Nephron (organoid): Measurements from ENCODE around the gene FIGNL1.

ENCODE experiments used
- H3K27ac Mint-ChIP-seq, 3 experiments: 2 replicates each; pipeline ENCODE4 v1.8.0; 2020; ENCODE audit warnings: mixed read lengths in 3 of 3, mild to moderate bottlenecking in 2 of 3, moderate library complexity in 1 of 3
- H3K27me3 Mint-ChIP-seq: 2 replicates; pipeline ENCODE4 v1.8.0; 2021; ENCODE audit warnings: low read depth, mild to moderate bottlenecking, moderate library complexity, mixed read lengths
- H3K36me3 Mint-ChIP-seq: 2 replicates; pipeline ENCODE4 v1.8.0; 2020; ENCODE audit warnings: low read depth, mixed read lengths
- H3K4me1 Mint-ChIP-seq: 2 replicates; pipeline ENCODE4 v1.8.0; 2020; ENCODE audit warnings: mixed read lengths
- H3K4me3 Mint-ChIP-seq, 3 experiments: 2 replicates each; pipeline ENCODE4 v1.8.0; 2020; ENCODE audit warnings: mild to moderate bottlenecking in 3 of 3, mixed read lengths in 3 of 3, moderate library complexity in 2 of 3
- H3K9me3 Mint-ChIP-seq: 2 replicates; pipeline ENCODE4 v1.8.0; 2020; ENCODE audit warnings: mixed read lengths
- TF ChIP-seq, protein P1 (sequence below), 3 experiments: fragments of 200-600 bp; sonication (generic); IDR thresholded peaks; one replicate each; pipeline ENCODE4 v1.5.0; 2021; ENCODE audit warnings: antibody characterized with exemption in 3 of 3; ENCODE audit not compliant: unreplicated experiment in 3 of 3

The FIGNL1 gene

DNA sequence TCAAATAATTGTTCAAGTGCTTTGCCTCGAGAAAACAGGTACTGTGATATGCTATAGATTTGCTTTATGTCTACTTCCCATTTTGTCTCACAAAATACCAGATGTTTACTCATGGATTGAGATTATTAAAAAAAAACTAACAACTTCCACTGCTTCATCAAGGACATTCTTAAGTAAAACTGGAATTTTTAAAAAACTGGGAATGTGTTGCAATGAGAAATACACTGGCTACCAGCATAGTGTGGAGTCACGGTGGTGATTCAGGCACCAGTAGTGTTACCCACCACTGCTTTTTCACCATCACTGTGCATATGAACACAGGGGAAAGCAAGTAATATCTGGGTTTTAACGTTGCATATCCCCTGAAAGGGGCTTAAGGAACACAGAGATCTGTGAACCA lies 21.2 kb downstream of the FIGNL1 start:
- H3K27ac Mint-ChIP-seq, result no peak overlapping the region
- H3K4me1 Mint-ChIP-seq, result no peaks in the 10 kb centered on the region
- H3K4me3 Mint-ChIP-seq, result no peak overlapping the region
- H3K9me3 Mint-ChIP-seq, result no peaks in the 10 kb centered on the region
- TF ChIP-seq, protein P1, sequence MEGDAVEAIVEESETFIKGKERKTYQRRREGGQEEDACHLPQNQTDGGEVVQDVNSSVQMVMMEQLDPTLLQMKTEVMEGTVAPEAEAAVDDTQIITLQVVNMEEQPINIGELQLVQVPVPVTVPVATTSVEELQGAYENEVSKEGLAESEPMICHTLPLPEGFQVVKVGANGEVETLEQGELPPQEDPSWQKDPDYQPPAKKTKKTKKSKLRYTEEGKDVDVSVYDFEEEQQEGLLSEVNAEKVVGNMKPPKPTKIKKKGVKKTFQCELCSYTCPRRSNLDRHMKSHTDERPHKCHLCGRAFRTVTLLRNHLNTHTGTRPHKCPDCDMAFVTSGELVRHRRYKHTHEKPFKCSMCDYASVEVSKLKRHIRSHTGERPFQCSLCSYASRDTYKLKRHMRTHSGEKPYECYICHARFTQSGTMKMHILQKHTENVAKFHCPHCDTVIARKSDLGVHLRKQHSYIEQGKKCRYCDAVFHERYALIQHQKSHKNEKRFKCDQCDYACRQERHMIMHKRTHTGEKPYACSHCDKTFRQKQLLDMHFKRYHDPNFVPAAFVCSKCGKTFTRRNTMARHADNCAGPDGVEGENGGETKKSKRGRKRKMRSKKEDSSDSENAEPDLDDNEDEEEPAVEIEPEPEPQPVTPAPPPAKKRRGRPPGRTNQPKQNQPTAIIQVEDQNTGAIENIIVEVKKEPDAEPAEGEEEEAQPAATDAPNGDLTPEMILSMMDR (IDR thresholded peaks at IDR 0.05; ENCODE audit: unreplicated experiment in 3 of 3), result no peak
- H3K36me3 Mint-ChIP-seq, result no peaks in the 10 kb centered on the region
- H3K27me3 Mint-ChIP-seq, result no peaks in the 10 kb centered on the region

DNA sequence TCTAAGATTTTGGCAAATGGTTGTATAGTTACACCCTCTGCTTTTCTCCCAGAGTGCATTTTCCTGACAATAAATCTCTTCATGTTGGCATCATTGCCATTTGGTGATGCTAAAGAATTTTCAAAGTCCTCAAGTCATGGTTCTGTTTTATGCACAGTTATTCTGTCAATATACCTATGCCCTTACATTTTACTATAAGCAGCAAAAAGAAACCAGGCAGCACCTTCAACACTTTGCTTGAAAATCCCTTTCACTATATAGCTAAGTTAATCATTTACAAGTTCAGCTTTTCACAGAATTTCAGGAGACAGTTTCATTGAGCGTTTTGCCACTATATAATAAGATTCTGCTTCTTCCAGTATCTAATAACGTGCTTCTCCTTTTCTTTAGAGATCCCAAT lies 22.6 kb downstream of the FIGNL1 start:
- Mint-ChIP-seq H3K4me3 (no peak overlapping the region), H3K27me3 (no peaks in the 10 kb centered on the region), H3K4me1 (no peaks in the 10 kb centered on the region), H3K27ac (no peak overlapping the region), H3K36me3 (no peaks in the 10 kb centered on the region), H3K9me3 (no peaks in the 10 kb centered on the region)
- TF ChIP-seq, protein P1 (IDR thresholded peaks at IDR 0.05; ENCODE audit: unreplicated experiment in 3 of 3), result no peak

DNA sequence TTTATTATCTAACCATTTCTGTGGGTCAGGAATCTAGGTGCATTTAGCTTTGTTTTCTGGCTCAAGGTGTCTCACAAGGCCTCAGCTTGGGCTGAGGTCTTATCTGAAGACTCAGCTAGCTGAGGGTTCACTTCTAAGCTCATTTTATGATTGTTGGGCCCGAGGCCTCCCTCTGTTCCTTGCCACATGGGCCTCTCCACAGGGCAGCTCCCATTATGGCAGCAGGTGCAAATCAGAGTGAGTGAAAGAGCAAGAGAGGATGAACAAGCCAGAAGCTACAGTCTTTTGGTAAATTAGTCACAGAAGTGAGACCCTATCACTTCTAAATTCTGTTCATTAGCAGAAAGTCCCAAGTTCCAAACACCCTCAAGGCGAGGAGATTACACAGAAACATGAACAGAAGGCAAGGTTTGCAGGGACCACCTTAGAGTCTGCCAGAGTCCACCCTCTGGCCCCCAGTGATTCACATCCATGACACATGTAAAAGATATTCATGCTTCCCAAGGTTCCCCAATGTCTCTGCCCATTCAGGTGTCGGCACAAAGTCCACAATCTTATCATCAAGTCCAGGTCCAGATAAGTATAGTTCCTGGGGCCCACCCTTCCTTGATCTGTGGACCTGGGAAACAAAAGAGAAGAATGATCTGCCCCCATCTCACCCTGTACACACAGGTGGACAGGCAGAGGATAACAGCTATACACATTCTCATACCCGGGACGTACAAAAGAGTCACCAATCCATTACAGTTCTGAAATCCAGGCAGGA lies 23.7 kb downstream of the FIGNL1 start:
- TF ChIP-seq, protein P1 (IDR thresholded peaks at IDR 0.05; ENCODE audit: unreplicated experiment in 3 of 3), result no peak
- Mint-ChIP-seq H3K4me1 (no peaks in the 10 kb centered on the region), H3K36me3 (no peaks in the 10 kb centered on the region), H3K9me3 (no peaks in the 10 kb centered on the region), H3K27me3 (no peaks in the 10 kb centered on the region), H3K27ac (no peak overlapping the region), H3K4me3 (no peak overlapping the region)

DNA sequence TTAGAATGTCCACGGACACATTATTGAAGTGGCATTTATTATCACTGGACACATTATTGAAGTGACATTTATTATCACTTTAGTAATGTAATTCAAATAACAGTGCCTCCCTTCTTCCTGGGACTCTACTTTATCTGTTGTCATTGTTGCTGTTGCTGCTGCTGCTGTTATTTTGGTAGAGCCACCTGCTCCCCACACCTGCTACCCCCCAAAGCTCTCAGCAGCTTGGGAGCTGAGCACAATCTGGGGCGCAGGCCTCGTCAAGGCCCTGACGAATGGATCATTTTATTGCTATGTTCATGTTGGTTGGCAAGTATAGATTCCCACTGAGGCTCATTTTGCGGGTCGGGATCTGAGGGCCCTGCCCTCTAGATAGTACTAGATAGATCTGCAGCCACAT lies 24.8 kb downstream of the FIGNL1 start:
- no peak overlapping the region for H3K4me3 Mint-ChIP-seq
- TF ChIP-seq, protein P1 (IDR thresholded peaks at IDR 0.05; ENCODE audit: unreplicated experiment in 3 of 3), result no peak
- no peaks in the 10 kb centered on the region for H3K4me1 Mint-ChIP-seq
- H3K27me3 Mint-ChIP-seq, result no peaks in the 10 kb centered on the region
- no peak overlapping the region for H3K27ac Mint-ChIP-seq
- H3K36me3 Mint-ChIP-seq, result no peaks in the 10 kb centered on the region
- no peaks in the 10 kb centered on the region for H3K9me3 Mint-ChIP-seq

- H3K4me3 Mint-ChIP-seq, result no peak overlapping the region
- H3K9me3 Mint-ChIP-seq, result no peaks in the 10 kb centered on the region
- H3K4me1 Mint-ChIP-seq, result no peaks in the 10 kb centered on the region
- H3K27me3 Mint-ChIP-seq, result no peaks in the 10 kb centered on the region
- TF ChIP-seq, protein P1 (IDR thresholded peaks at IDR 0.05; ENCODE audit: unreplicated experiment in 3 of 3), result no peak
- no peak overlapping the region for H3K27ac Mint-ChIP-seq
- H3K36me3 Mint-ChIP-seq, result no peaks in the 10 kb centered on the region
Observed at GRCh38 chr7:50423860-50424259, 26.3 kb downstream of the FIGNL1 start.

GRCh38 chr7:50422858-50423257 lies 27.3 kb downstream of the FIGNL1 start:
- Mint-ChIP-seq H3K36me3 (no peaks in the 10 kb centered on the region), H3K4me3 (no peak overlapping the region), H3K9me3 (no peaks in the 10 kb centered on the region), H3K4me1 (no peaks in the 10 kb centered on the region), H3K27me3 (no peaks in the 10 kb centered on the region), H3K27ac (no peak overlapping the region)
- TF ChIP-seq, protein P1 (IDR thresholded peaks at IDR 0.05; ENCODE audit: unreplicated experiment in 3 of 3), result no peak
